Tongue (tissue), 2 donors: ENCODE data around the gene GPR148. TPM values are rescaled to one million over a fixed set of nuclear protein-coding genes. Genes with fewer than 3 reads are reported as not detected.

ENCODE experiments used
- DNase-seq: peaks from one replicate; pipeline ENCODE4 v3.0.0-alpha.2; 2015
- total RNA-seq: library from RNA; depleted of rRNA; stranded (reverse); fragments of >200 nt; gene quantifications from one replicate; pipeline ENCODE4 v1.2.3, GENCODE V29; 2014

The GPR148 gene
- total RNA-seq, 1 donor from 2014 or later, result not detected

DNA sequence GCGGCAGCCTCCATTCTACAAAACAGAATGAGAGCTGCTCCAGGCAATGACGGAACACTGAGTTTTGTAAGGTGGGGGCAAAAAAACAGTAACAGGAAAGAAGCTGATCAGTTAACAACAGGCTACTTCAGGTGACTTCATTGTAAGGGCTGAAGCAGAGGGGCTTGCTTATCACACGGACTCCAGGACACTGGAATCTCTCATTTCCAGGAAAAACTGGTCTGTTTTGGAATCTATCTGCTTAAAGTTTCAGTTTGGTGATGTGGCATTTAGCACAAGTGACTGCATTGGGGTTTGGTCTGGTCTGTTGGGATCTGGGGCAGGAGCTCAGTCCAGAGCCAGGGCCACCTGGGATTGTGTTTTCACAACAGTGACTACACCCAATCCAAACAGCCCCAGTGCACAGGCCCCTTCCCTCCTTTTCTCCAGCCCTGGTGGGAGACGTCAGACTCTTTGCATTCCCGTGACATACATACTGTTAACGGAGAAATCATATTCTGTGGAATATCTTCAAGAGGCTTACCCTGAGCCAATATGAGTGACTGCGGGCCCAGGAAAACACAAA is 40.6 kb downstream of the GPR148 start:
- DNase-seq, result no peak

DNA sequence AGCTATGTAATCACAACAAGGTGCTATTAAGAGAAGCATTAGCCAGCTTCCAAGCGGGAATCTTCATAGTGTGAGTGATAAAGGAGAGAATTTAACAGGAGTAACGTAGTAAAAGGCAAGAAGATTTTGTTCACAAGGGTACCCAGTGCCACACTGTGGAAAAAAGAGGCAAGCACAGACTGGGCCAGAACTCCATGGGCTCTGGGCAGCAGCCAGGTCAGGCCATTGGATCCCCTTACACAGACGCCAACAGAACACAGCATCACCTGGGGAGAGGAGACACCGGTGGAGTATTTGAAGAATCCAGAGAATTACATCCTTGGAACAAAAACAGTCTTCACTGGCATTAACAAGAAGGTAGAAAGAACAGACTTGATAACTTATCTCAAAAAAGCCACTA is 47.7 kb downstream of the GPR148 start:
- DNase-seq, result no peak

DNA sequence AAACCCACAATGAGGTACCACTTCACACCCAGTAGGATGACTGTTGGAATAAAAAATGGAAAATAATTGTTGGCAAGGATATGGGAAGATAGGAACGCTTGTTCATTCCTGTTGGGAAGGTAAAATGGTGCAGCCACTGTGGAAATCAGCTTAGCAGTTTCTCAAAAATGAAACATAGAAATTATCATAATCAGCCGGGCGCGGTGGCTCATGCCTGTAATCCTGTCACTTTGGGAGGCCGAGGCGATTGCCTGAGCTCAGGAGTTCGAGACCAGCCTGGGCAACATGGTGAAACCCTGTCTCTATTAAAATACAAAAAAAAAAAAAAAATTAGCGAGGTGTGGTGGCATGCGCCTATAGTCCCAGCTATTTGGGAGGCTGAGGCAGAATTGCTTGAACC is 49.9 kb downstream of the GPR148 start:
- no peak for DNase-seq

Other genes with a start within 250 kb of the GPR148 start
- gene POTEI, start 219.7 kb upstream of the GPR148 start, total RNA-seq, result 0.21 TPM
- not detected for gene CFC1B, start 207.8 kb upstream of the GPR148 start, total RNA-seq
- gene CFC1, start 129.5 kb upstream of the GPR148 start, total RNA-seq, result not detected
- not detected for gene POTEJ, start 117.6 kb upstream of the GPR148 start, total RNA-seq
- gene AMER3, start 26.5 kb downstream of the GPR148 start, total RNA-seq, result not detected
- gene ARHGEF4, start 107.8 kb downstream of the GPR148 start, total RNA-seq, result 48.5 TPM